ENCODE results near the gene STMN1.
"Not testable (repeated sequence)": the region's sequence is repeated elsewhere in the genome, so short reads cannot be mapped to it uniquely, and the experiment has no call there.

The STMN1 gene

DNA sequence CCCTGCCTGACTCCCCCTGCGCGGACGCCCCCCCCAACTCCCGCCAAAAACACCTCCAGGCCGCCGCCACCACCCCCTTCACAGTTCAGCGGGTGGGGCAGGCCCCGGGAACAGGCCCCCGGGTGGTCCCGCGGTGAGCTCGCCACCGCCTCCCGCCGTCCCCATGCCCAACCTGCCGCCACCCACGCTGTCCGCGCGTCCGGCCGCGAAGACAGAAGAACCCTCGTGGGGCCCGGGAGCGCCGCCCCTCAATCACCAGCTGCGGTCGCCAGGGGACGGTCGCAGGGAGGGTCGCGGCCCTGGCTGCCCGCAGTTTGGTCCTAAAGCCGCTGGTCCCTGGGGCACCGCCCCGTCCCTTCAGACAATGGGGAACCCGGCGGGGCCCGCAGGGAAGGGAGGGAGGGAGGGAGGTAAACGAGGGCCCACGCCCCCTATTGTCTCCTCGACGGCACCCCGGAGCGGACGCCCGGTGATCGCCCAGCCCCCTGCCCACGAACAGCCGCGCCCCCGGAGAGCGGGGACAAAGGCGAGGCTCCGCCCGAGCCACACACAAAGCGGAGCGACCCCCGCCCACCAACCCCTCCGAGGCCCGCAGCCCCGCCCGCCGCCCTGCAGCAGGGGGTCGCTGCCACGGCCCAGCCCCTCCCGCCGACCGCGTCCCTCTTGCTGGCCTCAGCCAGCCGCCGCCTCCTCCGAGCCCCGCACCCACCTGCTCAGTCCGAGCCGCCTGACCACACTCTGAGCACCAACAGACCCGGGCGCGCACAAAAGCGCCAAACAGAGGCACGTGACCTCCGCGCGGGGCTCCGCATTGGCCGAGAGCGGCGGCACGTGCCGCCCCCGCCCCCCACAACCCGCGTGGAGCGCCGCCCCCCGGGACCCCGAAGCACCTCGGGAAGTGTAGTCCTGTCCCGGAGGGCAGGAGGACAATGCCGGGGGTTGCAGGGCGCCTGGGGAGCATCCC is at the start of gene STMN1:
Gene STMN1, minus strand, starts transcription at position 740 of the 964 bp plus-strand sequence. CDS start 1,743 bp downstream, outside the sequence.
- DNase-seq, result peak; percentile 90

DNA sequence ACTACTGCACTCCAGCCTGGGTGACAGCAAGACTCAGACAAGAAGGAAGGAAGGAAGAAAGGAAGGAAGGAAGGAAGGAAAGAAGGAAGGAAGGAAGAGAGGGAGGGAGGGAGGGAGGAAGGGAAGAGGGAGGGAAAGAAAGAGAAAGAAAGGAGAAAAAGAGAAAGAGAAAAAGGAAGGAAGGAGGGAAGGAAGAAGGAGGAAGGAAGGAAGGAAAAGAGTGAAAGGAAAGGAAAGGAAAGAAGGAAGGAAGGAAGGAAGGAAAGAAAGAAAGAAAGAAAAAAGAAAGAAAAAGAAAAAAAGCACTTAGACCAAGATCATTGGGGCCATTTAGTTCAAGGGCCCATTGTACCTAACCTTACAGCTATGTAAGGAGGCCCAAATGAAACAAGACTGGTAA is 49.3 kb upstream of the STMN1 start:
- no peak for DNase-seq

DNA sequence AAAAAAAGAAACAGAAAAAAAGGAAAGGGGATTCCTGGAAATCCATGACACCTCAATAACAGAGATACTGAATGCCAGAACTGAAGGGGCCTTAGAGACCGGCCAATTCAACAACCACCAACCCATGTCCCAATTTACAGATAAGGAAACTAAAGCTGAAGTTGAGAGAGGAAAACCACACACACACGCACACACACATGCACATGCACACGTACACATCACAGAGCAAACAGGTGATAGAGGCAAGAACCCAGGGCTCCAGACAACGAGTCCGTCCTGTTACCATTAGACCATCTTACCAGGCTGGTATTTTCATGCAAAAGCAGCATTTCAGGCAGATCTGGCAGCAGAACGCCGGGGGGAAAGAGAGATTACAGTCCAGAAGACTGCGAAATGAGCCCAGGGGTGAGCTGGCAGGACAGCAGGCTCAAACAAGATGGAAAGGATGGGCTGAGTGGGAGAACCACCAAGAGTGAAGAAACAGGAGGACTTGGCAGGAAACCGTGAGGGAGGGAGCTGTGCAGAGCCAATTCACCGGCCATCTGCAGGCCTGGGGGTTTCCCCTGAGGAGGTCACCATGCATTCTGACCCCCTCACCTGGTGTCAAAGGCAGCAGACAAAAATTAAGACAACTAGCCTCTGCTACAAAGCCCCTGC is 48.2 kb upstream of the STMN1 start:
- no peak for DNase-seq

DNA sequence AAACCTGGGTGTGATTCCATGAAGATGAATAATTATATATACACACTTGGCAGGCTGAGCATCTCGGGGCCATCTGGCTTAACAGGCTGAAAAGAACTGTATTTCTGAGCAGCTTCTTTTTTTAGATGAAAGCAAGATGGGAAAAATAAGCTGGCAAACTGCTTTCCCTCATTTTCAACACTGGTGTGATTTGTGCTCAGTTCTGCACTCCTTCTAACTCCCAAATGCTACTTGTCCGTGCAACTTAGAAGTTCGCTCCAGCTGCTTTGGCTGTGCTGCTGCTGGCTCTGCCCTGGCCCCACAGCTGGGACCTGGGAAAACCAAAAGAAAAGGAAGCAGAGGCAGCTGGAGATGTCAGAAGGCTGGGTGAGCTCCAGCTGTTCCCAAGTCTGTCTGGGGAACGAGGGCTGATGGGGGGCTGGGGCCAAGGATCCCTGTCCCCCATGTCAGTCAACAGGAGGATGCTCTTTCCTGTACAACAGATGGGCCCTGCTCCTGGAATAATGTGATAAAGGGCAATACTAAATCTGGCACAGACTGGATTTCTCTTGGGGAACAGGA is 46.7 kb upstream of the STMN1 start:
- DNase-seq, result no peak

DNA sequence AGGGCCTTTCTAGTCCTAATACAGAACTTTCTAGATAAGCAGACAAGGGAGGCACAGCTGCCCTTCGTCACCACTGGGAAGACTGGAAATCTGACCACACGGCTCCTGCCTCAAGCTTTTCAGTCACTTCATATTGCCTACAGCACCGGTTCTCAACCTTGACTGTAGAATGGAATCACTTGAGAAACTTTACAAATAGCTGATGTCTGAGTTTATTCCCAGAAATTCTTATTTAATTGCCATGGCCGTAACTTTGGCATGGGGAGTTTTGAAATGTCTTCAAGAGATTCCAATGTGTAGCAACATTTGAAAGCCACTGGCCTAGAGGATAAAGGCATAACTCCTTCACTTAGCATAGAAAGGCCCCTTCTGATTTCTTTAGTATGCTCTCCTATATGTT is 42.4 kb upstream of the STMN1 start:
- DNase-seq, result no peak

DNA sequence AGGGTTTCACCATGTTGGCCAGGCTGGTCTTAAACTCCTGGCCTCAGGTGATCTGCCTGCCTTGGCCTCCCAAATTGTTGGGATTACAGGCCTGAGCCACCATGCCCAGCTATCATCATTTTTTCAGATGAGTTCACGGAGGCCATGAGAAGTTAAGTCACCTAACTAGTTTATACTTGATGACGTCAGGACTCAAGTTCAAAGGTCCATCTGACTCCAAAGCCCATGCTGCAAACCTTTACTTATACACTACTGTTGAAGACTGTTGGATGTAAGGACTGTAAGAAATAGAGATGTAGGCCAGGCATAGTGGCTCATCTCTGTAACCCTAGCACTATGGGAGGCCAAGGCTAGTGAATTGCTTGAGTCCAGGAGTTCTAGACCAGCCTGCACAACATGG is 40.8 kb upstream of the STMN1 start:
- no peak for DNase-seq

DNA sequence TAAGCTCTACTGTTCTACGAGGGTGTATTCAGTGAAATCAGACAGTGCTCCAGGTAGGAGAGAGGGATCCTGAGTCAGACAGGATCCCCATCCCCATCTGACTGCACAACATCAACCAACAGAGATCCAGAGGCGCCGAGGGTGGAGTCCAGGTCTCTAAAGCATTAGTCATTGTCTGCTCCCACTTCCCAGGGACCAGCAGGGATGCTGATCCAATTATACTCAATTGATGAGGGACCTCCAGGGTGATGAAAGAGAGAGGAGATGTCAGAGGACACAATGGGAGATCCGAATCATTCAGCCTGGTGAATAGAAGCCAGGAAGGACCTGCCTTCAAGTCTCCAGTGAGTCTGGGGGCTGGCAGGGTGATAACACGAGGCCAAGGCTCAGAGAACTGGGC is 39.5 kb upstream of the STMN1 start:
- DNase-seq, result no peak

DNA sequence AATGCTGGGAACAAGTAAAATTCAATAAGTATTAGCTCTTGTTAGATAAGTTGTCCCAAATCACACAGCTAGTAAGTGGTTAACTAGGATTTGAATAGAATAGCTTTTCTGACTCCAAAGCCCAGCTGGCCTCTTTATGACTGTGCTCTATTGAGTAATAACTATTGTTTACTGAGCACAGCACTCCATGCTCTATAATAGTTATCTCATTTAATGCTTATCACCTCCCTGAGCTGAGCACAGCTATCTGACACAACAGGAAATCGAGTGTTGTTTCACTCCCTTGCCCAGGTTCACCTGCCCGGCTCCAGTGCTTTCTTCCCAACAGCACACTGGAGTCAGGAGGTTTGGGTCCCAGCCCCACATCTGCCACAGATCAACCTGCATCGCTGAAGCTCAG is 38.8 kb upstream of the STMN1 start:
- DNase-seq, result no peak

DNA sequence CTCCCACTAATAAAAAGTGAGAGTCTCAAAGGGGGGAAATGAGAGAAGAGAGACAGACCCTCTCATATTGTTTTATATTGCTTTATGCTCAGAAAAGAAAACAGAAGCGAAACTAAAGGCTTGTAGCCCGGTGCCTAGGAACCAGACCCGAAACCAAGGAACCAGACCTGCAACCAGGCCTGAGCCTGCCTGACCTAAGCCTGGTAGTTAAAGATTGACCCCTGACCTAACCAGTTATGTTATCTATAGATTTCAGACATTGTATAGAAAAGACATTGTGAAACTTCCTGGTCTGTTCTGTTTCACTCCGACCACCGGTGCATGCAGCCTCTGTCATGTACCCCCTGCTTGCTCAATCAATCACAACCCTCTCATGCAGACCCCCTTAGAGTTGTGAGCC is 37.3 kb upstream of the STMN1 start:
- not testable (repeated sequence) for DNase-seq

DNA sequence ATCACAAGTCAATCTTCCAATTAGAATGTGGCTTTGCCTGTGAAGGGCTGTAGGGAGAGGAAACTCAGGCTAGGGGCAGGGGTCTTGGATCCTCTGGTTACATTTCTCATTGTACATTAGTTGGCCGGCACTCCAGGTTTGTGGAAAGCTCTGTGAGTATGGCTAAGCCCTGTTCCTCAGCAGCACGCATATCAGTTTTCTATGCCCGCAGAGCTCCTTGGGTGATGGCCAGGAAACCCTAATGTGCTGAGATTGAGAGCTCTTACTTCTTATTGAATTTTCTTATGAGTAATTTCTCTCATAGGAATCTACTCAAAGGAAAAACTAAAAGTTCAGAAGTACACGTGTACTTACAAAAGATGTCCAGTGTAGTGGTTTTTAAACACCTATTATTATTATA is 30.7 kb upstream of the STMN1 start:
- no peak for DNase-seq

DNA sequence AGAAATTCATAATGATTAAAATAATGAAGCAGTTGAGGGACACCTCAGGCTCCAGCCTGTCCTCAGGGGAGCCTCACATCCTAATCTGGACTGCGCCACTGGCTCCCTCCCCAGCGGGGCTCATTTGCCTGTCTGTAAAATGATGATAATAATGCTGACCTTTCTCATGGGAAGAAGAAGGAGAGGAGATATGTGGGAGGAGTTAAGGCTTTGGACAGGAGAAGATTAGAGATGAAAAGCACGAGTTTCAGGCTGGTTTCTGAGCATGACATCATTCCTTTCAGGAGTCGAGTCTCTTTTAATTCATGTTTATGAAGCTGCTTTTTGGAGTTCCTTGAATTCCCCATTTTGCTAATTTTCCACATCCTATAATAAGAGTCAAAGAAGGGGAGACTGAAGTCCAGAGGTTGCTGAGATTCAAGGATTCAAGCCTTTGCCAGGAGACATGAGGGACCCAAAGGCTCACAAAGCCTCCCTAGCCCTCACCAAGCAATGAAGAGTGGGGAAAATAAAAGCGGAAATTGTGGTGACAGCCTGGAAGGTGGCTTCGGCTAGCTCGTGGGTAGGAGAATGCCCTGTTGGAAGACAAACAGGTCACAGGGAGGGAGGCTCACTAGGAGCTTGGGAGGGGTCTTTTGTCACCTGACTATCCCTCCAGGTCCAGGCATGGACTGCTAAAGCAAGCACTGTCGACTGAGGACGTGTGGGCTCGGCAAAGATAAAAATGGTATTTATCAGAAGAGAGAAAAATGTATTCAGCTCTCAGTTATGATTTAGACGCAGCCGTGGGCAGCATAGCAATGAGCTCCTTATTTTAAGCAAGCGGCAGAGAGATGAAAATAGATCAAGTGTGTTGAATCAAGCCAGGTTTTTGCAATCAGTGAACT is 27.5 kb upstream of the STMN1 start:
- no peak for DNase-seq

DNA sequence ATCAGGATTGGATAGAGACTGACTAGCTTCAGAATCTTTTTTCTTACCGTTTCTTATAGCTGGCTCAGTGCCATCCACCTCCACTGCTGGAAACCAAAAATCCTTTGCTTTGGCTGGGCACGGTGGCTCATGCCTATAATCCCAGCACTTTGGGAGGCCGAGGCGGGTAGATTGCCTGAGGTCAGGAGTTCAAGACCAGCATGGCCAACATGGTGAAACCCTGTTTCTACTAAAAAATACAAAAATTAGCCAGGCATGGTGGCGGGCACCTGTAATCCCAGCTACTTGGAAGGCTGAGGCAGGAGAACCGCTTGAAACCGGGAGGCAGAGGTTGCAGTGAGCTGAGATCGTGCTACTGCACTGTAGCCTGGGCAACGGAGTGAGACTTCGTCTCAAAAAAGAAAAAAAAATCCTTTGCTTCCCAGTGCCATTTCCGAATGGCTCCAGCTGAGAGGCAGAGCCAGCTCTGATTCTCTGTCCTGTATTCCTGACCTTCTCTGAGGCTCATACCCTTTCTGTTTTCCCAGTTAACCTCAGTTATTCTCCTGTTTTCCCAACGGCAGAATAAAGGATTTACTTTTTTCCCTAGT is 26.7 kb upstream of the STMN1 start:
- DNase-seq, result not testable (repeated sequence)

DNA sequence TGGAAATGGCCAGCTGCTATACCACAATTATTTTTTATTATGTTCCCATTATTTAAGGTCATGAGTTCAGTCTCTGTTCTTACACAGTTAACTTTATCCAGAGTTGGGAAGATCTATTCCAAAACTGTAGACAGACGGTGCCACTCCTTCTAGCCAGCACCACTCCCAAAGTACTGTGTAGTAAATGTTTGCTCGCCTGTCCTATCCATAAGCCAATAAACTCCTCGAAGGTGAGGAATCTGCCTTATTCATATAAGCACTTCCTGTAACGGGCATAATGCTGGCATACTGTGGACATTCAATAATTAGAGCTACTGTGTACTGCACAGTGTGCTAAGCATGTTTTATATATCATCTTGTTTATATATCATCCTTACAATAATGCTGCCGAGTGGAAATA is 26.1 kb upstream of the STMN1 start:
- DNase-seq, result no peak

DNA sequence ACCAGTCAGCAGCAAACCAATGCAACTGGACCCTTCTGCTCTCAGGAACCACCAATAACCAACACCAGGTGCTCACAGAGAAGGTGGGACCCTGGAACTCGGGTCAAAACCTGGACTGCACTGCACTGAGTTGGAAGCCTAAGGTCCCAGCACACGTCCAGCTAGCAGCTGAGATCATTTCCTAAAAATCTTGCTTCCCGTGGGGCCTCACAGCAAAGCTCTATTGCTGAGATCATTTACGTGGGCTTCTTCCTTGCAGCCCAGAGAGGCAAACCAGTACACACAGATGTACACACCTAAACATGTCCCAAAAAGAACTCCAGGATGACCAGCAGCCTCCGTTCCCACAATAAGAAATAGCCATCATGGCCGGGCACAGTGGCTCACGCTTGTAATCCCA is 22.8 kb upstream of the STMN1 start:
- DNase-seq, result no peak

DNA sequence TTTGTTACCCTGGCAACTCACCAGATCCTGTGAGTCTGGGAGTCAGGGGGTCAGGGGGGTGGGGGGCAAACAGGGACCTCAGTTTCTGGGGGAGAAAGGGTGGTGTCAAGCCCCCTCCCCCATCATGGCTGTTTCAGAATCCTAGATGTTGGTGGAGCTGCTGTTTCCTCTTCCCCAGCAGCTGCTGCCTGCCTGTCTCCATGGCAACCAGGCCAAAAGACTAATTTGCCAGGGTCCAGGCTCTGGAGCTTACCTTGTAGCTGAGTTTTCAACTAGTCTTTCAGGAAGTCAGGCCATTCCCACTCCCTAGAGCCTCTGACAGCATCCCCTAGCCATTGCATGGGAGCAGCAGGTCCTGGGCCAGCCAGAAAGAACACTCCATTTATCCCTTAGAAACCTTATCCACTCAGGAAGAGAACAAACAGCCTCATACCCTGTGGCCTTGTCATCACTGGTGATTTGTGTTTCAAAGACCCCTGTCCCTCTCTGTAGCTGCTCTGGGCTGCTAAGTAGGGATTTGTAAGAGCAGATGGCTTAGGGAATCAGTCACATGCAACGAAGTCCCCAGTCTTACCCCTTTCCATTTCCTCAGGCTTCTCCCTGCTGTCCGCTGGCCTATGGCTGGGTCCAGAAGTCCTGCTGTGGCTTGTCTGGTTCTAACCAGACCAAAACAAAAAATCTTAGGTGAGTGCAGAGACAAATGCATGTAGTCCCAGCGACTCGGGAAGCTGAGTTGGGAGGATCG is 21.5 kb upstream of the STMN1 start:
- no peak for DNase-seq

DNA sequence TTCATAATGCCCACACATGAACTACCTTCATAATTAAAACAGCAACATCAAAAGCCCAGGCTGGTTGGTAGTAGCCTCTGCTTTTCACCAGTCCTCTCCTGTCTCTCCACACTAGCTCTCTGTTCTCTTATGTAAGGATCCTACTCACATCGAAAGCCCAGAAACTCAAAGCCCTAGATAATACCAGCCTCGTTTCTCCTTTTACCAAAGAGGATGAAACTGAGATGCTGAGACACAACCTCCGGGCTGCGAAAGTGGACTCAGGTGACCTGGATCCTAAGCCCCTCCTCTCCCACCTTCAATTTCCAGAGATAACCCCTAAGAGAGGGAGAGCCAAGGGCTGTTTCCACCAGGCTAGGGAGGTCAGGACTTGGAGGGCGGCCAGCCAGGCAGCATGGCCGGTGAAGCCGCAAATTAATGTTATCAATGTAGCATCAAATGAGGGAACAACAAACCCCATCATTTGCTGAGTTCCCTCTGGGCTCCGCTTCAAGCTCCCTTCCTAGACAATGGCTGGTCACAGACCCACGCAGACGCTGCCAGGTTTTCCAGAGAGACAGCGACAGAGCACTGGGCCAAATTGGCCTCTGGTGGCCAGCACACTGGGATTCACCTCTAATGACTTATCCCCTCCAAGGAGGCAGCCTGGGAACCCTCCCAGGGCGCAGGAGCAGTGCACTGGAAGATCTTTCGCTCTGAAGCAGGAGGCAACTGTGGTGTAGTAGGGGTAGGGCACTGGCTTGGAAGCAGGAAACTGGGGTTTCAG is 20.7 kb upstream of the STMN1 start:
- no peak for DNase-seq

DNA sequence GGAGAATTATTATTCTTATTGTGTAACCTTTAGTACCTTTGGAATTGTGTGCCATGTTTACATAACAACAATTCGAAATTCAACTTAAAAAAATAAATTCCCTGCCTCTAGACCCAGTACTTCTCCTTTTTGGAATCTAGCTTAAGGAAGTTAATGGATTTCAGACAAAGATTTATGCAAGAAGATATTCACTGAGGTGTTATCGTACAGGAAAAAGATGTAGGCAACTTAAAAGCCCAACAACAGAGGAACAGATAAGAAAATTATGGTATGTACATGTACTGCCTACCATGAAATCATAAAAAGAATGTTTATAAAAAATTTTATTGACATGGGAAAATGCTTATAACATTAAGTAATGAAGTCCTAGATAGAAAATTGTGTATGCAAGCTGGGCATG is 18.2 kb upstream of the STMN1 start:
- no peak for DNase-seq

DNA sequence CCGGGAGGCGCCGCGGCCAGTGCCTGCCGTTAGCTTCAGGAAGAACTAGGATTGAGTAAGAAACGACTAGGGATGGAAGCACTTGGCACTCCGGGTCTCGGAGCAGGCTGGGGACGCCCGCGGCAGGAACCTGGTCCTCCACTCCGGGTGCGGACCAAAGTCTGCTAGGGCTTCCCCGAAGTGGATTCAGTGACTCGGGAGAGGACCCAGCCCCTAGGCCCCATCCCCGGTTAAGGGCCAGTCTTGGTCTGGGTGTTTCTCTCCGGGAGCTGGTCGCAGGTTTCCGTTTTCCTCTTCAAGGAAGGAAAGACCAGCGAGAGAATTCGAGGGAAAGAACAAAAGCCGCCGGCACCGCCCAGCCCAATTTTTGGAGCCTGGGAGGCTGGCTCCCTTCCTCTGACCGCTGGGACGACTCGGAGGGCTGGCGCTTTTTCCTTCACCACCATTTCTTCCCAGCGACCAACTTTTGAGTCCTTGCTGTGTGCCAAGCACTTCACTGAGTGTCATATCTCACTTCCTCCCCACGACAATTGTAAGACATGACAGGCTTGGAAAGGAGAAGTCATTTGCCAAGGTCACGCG is 16.8 kb upstream of the STMN1 start:
- no peak for DNase-seq

DNA sequence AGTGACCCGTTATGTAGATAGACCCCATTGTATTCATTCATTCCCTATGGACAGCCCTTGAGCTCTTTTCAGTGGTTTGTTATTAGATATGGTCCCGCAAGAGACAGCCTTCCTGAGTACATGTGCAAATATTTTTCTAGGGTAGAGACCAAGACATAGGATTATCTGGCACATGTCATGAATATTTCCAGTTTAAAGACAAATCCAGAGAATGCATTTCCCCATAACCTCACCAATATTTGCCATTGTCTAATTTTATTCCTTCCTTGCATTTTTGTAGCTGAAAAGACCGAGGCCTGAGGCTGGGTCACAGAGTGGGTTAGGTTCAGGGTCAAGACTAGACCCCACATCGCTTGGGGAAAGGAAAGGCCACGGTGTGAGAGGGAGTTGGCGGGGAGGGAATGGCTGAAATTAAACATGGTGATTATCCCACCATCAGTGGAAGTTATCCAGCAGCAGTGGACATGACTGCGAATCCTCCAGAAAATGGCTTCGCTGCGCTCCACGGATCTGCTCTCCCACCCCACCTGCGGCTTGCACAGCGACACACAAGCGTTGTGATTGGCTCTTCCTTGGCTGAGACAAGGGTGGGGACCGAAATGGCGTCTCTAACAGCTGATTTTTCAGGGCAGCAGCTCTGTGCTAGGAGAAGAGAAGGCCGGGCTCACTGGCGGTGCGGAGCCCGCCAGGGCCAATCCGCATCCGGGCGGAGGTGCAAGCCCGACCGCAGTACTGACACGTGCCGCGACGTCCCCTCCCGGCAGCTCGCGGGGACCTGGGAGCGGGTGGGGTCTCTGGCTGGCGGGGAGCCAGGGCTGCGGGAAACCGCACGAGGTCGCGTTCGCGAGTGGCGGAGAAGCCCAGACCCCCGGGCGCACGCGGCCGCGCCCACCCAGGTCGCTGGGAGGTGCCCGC is 16.1 kb upstream of the STMN1 start:
- peak; percentile 64 for DNase-seq

All from CD4-positive, alpha-beta T cell treated with Interleukin-17A for 1 hour (primary cell).